IMR-90 (cell line): ENCODE measurements around the gene PDE4B. TPM values are rescaled to one million over a fixed set of nuclear protein-coding genes. Genes with fewer than 3 reads are reported as not detected.
A peak's percentile ranks its signal among the peaks of the same experiment; 100 is the strongest.

Experiments used
- ATAC-seq: fragments of 200-7000 bp; cut with Tn5 transposase; 2 replicates; pipeline ENCODE4 v1.9.1; 2020; ENCODE audit warnings: low read depth, mild to moderate bottlenecking, moderate library complexity
- BruUV-seq: library from RNA; stranded (reverse); fragments of 400-500 nt; replicated peaks from 2 replicates; lab custom pipeline; 2021; lab: Mats Ljungman, UMichigan
- CTCF ChIA-PET: fragments of 300-600 bp; formaldehyde crosslinking; extraction: SDS; loops from one replicate; lab custom pipeline; 2021; ENCODE audit warnings: antibody characterized with exemption; lab: Yijun Ruan, JAX
- POLR2A ChIA-PET: fragments of 300-600 bp; sonication (Branson Sonifier 250); formaldehyde crosslinking; loops from one replicate; lab custom pipeline; 2022; ENCODE audit warnings: antibody characterized with exemption; ENCODE audit not compliant: unreplicated experiment; lab: Charles Lee
- DNase-seq: peaks from one replicate; pipeline ENCODE4 v3.0.0; 2013
- H2AFZ ChIP-seq: replicated peaks from 2 replicates; pipeline ENCODE3; 2013; ENCODE audit warnings: low read length, mild to moderate bottlenecking; ENCODE audit not compliant: poor library complexity
- H2AK5ac ChIP-seq: 2 replicates; pipeline ENCODE4 v1.6.1; 2013; ENCODE audit warnings: low read depth, low read length, inconsistent platforms
- H2AK9ac ChIP-seq: replicated peaks from 2 replicates; pipeline ENCODE3; 2013; ENCODE audit warnings: mild to moderate bottlenecking, low read depth, low read length, moderate library complexity; ENCODE audit not compliant: poor library complexity
- H2BK120ac ChIP-seq: 2 replicates; pipeline ENCODE4 v1.6.1; 2013; ENCODE audit warnings: low read depth, low read length, inconsistent platforms
- H2BK15ac ChIP-seq: 3 replicates; pipeline ENCODE4 v1.6.1; 2013; ENCODE audit warnings: low read depth, low read length, inconsistent platforms
- H2BK20ac ChIP-seq: 2 replicates; pipeline ENCODE4 v1.6.1; 2013; ENCODE audit warnings: low read depth, mild to moderate bottlenecking, inconsistent platforms, low read length, moderate library complexity
- H2BK5ac ChIP-seq: 2 replicates; pipeline ENCODE4 v1.6.1; 2013; ENCODE audit warnings: mild to moderate bottlenecking, low read depth, low read length, inconsistent platforms; ENCODE audit not compliant: poor library complexity, severe bottlenecking
- H3K14ac ChIP-seq: replicated peaks from 2 replicates; pipeline ENCODE4 v1.6.1; 2013; ENCODE audit warnings: low read depth, low read length, inconsistent platforms
- H3K18ac ChIP-seq: 2 replicates; pipeline ENCODE4 v1.6.1; 2013; ENCODE audit warnings: low read depth, low read length, control low read depth
- H3K23ac ChIP-seq: 2 replicates; pipeline ENCODE4 v1.6.1; 2013; ENCODE audit warnings: low read depth, low read length, inconsistent platforms
- H3K27ac ChIP-seq: 2 replicates; pipeline ENCODE4 v1.5.1; 2013; ENCODE audit warnings: mild to moderate bottlenecking, control low read depth, low read length; ENCODE audit not compliant: insufficient read depth
- H3K27me3 ChIP-seq: 2 replicates; pipeline ENCODE4 v1.6.1; 2013; ENCODE audit warnings: low read length; ENCODE audit not compliant: control insufficient read depth, insufficient read depth
- H3K36me3 ChIP-seq: 2 replicates; pipeline ENCODE4 v1.6.1; 2013; ENCODE audit warnings: low read length, mixed read lengths; ENCODE audit not compliant: control insufficient read depth, insufficient read depth
- H3K4ac ChIP-seq: 2 replicates; pipeline ENCODE4 v1.6.1; 2013; ENCODE audit warnings: low read depth, low read length, inconsistent platforms
- H3K4me1 ChIP-seq: 2 replicates; pipeline ENCODE4 v1.6.1; 2013; ENCODE audit warnings: low read length, mixed read lengths; ENCODE audit not compliant: control insufficient read depth, insufficient read depth
- H3K4me2 ChIP-seq: 2 replicates; pipeline ENCODE4 v1.6.1; 2013; ENCODE audit warnings: low read depth, mild to moderate bottlenecking, control low read depth, low read length, moderate library complexity
- H3K4me3 ChIP-seq: 2 replicates; pipeline ENCODE4 v1.5.1; 2013; ENCODE audit warnings: low read depth, mild to moderate bottlenecking, control low read depth, low read length, moderate library complexity; ENCODE audit not compliant: insufficient read depth
- H3K56ac ChIP-seq: 2 replicates; pipeline ENCODE4 v1.6.1; 2013; ENCODE audit warnings: low read length, inconsistent platforms; ENCODE audit not compliant: insufficient read depth; ENCODE audit errors: extremely low read depth
- H3K79me1 ChIP-seq, 2 experiments: 2 replicates each; pipeline ENCODE4 v1.6.1; 2013; ENCODE audit warnings: low read length in 2 of 2, inconsistent platforms in 1 of 2, low read depth in 1 of 2
- H3K9ac ChIP-seq: 2 replicates; pipeline ENCODE4 v1.6.1; 2013; ENCODE audit warnings: low read depth, low read length, control low read depth
- H3K9me1 ChIP-seq: 2 replicates; pipeline ENCODE4 v1.6.1; 2013; ENCODE audit warnings: low read length, inconsistent platforms; ENCODE audit not compliant: insufficient read depth
- H3K9me3 ChIP-seq: 2 replicates; pipeline ENCODE4 v1.6.1; 2013; ENCODE audit warnings: low read length; ENCODE audit not compliant: control insufficient read depth, insufficient read depth
- H4K20me1 ChIP-seq: 2 replicates; pipeline ENCODE4 v1.6.1; 2013; ENCODE audit warnings: low read length, inconsistent platforms; ENCODE audit not compliant: insufficient read depth
- H4K5ac ChIP-seq: 2 replicates; pipeline ENCODE4 v1.6.1; 2013; ENCODE audit warnings: mild to moderate bottlenecking, low read depth, low read length, control low read depth
- H4K8ac ChIP-seq, 2 experiments: 2 replicates each; pipeline ENCODE4 v1.6.1; 2013; ENCODE audit warnings: low read depth in 2 of 2, low read length in 2 of 2, control low read depth in 1 of 2, inconsistent platforms in 1 of 2
- H4K91ac ChIP-seq: 2 replicates; pipeline ENCODE4 v1.6.1; 2013; ENCODE audit warnings: low read depth, low read length, inconsistent platforms; ENCODE audit not compliant: insufficient read depth
- BHLHE40 ChIP-seq: fragments of 150-350 bp; IDR thresholded peaks from 2 replicates; pipeline ENCODE4 v1.6.1; 2016; ENCODE audit warnings: mild to moderate bottlenecking, low read depth, low read length
- CEBPB ChIP-seq: IDR thresholded peaks from 2 replicates; pipeline ENCODE4 v1.6.1; 2012; ENCODE audit warnings: low read depth, low read length, improper control_type of control experiment
- CHD1 ChIP-seq: IDR thresholded peaks from 2 replicates; pipeline ENCODE4 v1.6.1; 2012; ENCODE audit warnings: low read depth, low read length, improper control_type of control experiment
- CTCF ChIP-seq: conservative IDR thresholded peaks from 2 replicates; pipeline ENCODE4 v1.5.1; 2012; ENCODE audit warnings: mild to moderate bottlenecking, low read depth, low read length, improper control_type of control experiment
- ELK1 ChIP-seq: fragments of 150-350 bp; IDR thresholded peaks from 2 replicates; pipeline ENCODE4 v1.6.1; 2016; ENCODE audit warnings: low read depth, mild to moderate bottlenecking, low read length, moderate library complexity, borderline replicate concordance
- FOS ChIP-seq: fragments of 150-350 bp; IDR thresholded peaks from 2 replicates; pipeline ENCODE4 v1.6.1; 2016; ENCODE audit warnings: low read depth, low read length
- MAFK ChIP-seq: IDR thresholded peaks from 2 replicates; pipeline ENCODE4 v1.6.1; 2012; ENCODE audit warnings: low read depth, low read length, improper control_type of control experiment
- MAZ ChIP-seq: IDR thresholded peaks from 2 replicates; pipeline ENCODE4 v1.6.1; 2012; ENCODE audit warnings: low read depth, mild to moderate bottlenecking, low read length, improper control_type of control experiment, moderate library complexity, borderline replicate concordance
- MXI1 ChIP-seq: IDR thresholded peaks from 2 replicates; pipeline ENCODE4 v1.6.1; 2012; ENCODE audit warnings: low read depth, mild to moderate bottlenecking, low read length, moderate library complexity, borderline replicate concordance
- NFE2L2 ChIP-seq: fragments of 150-350 bp; IDR thresholded peaks from 2 replicates; pipeline ENCODE4 v1.6.1; 2016; ENCODE audit warnings: low read depth, mild to moderate bottlenecking, low read length
- POLR2A ChIP-seq: IDR thresholded peaks from 2 replicates; pipeline ENCODE4 v1.6.1; 2012; ENCODE audit warnings: mild to moderate bottlenecking, low read depth, low read length
- RAD21 ChIP-seq: IDR thresholded peaks from 2 replicates; pipeline ENCODE4 v1.6.1; 2012; ENCODE audit warnings: low read length, improper control_type of control experiment
- RCOR1 ChIP-seq: IDR thresholded peaks from 2 replicates; pipeline ENCODE4 v1.6.1; 2012; ENCODE audit warnings: mild to moderate bottlenecking, low read length, improper control_type of control experiment; ENCODE audit not compliant: insufficient replicate concordance
- RFX5 ChIP-seq: IDR thresholded peaks from 2 replicates; pipeline ENCODE4 v1.8.0; 2012; ENCODE audit warnings: low read depth, mild to moderate bottlenecking, low read length, moderate library complexity
- SMC3 ChIP-seq: fragments of 150-350 bp; IDR thresholded peaks from 2 replicates; pipeline ENCODE4 v1.6.1; 2016; ENCODE audit warnings: low read depth, mild to moderate bottlenecking, antibody characterized with exemption, low read length, moderate library complexity
- USF2 ChIP-seq: fragments of 150-350 bp; IDR thresholded peaks from 2 replicates; pipeline ENCODE4 v1.6.1; 2017; ENCODE audit warnings: mild to moderate bottlenecking, antibody characterized with exemption, low read length, low read depth
- WGBS, 2 experiments: methylation state at CpG; one replicate each; pipeline versions ENCODE4 v1.1.5 to v1.1.7; 2013; ENCODE audit warnings: missing lambda C conversion rate in 2 of 2; ENCODE audit not compliant: insufficient read length in 1 of 2; ENCODE audit errors: extremely low coverage in 2 of 2; 5-methylcytosine and 5-hydroxymethylcytosine counted together
- dilution Hi-C: fragments of 300-500 bp; cut with HindIII; formaldehyde crosslinking; loops from one replicate; pipeline ENCODE4 v1.14.3; 2018; ENCODE audit warnings: low sequenced_read_pairs; ENCODE audit not compliant: unreplicated experiment
- in situ Hi-C: fragments of 300-500 bp; cut with MboI; formaldehyde crosslinking; loops from 3 replicates; pipeline ENCODE4 v1.14.3; 2019; ENCODE audit warnings: low sequenced_read_pairs, inconsistent platforms, mixed read lengths
- intact Hi-C: fragments of 100-400 bp; cut with micrococcal nuclease; formaldehyde crosslinking; loops from 2 replicates; pipeline ENCODE4 v1.10.0; 2022
- polyA plus RNA-seq, 3 experiments: library from polyadenylated mRNA; depleted of rRNA; stranded (reverse); fragments of >200 nt; gene quantifications; 2 replicates each; pipeline ENCODE4 v1.2.3, GENCODE V29; 2012; ENCODE audit warnings: low replicate concordance in 1 of 3
- total RNA-seq: library from RNA; depleted of rRNA; stranded (reverse); fragments of >200 nt; gene quantifications from 2 replicates; pipeline ENCODE4 v1.2.3, GENCODE V29; 2012

The PDE4B gene
- total and polyA plus RNA-seq, 2 of the 4 experiments (the other 2 are of a cell fraction), result 5.8 to 21.3 TPM

- H3K27ac ChIP-seq, result no peak overlapping the region
- no peak overlapping the region for H3K4ac ChIP-seq
- BruUV-seq, result no TSS peak
- H2AK9ac ChIP-seq, result no peak overlapping the region
- in situ Hi-C loops (no loop called here), dilution Hi-C loops (no loop called here), intact Hi-C loops (no loop called here)
- H4K91ac ChIP-seq, result no peak overlapping the region
- CTCF ChIA-PET, result no interaction called here
- H3K9ac ChIP-seq, result no peak overlapping the region
- no peaks in the 10 kb centered on the region for H4K20me1 ChIP-seq
- DNase-seq, result no peak
- no peaks in the 10 kb centered on the region for H3K27me3 ChIP-seq
- H3K18ac ChIP-seq, result no peak overlapping the region
- no peak overlapping the region for H3K4me3 ChIP-seq
- no peaks in the 10 kb centered on the region for H3K79me1 ChIP-seq
- TF ChIP-seq NFE2L2, result no peak
- TF ChIP-seq MAFK, result no peak
- TF ChIP-seq MXI1, result no peak
- no peak for TF ChIP-seq CHD1
- no peak for TF ChIP-seq RFX5
- TF ChIP-seq SMC3, result no peak
- TF ChIP-seq ELK1, result no peak
- TF ChIP-seq BHLHE40, result no peak
- no peak for TF ChIP-seq MAZ
- no peak for TF ChIP-seq CEBPB
- no peak for TF ChIP-seq POLR2A
- no peak for TF ChIP-seq RAD21
- TF ChIP-seq RCOR1, result no peak
- TF ChIP-seq USF2, result no peak
- TF ChIP-seq FOS, result no peak
- TF ChIP-seq CTCF, result no peak
- H3K56ac ChIP-seq, result no peak overlapping the region
- no peak overlapping the region for H4K5ac ChIP-seq
- no peak overlapping the region for H3K4me2 ChIP-seq
- no peak overlapping the region for H2AFZ ChIP-seq
- no peak overlapping the region for H2BK5ac ChIP-seq
- no peak overlapping the region for H2AK5ac ChIP-seq
- ATAC-seq, result no peak
- H3K14ac ChIP-seq, result peak overlapping the region; percentile 14; the same call in 1 of the 2 replicates
- H4K8ac ChIP-seq, result no peak overlapping the region
- H3K9me3 ChIP-seq, result no peaks in the 10 kb centered on the region
- H2BK120ac ChIP-seq, result no peak overlapping the region
- peaks cover 6% of the 10 kb centered on the region for H3K4me1 ChIP-seq
- H3K9me1 ChIP-seq, result no peaks in the 10 kb centered on the region
- no peaks in the 10 kb centered on the region for H3K36me3 ChIP-seq
- no peak overlapping the region for H2BK15ac ChIP-seq
- H2BK20ac ChIP-seq, result no peak overlapping the region; the same call in 1 of the 2 replicates
- WGBS, 2 experiments, result 80% methylated on average over 1 of the region's 3 CpGs; no CpG with 5 or more reads in 1 of the 2 experiments
- POLR2A ChIA-PET, result no interaction called here
- no peak overlapping the region for H3K23ac ChIP-seq
Measured at GRCh38 chr1:66292944-66293343, 500.2 kb downstream of the PDE4B start.
